GM20431 (cell line): ENCODE results near the gene LUZP1.
"Not testable (repeated sequence)": the region's sequence is repeated elsewhere in the genome, so short reads cannot be mapped to it uniquely, and the experiment has no call there.

Experiments
- in situ Hi-C: fragments of 300-500 bp; cut with MseI, MboI; formaldehyde crosslinking; loops from one replicate; pipeline ENCODE4 v1.15.0; 2020; ENCODE audit warnings: low sequenced_read_pairs; ENCODE audit not compliant: unreplicated experiment

Gene LUZP1

DNA sequence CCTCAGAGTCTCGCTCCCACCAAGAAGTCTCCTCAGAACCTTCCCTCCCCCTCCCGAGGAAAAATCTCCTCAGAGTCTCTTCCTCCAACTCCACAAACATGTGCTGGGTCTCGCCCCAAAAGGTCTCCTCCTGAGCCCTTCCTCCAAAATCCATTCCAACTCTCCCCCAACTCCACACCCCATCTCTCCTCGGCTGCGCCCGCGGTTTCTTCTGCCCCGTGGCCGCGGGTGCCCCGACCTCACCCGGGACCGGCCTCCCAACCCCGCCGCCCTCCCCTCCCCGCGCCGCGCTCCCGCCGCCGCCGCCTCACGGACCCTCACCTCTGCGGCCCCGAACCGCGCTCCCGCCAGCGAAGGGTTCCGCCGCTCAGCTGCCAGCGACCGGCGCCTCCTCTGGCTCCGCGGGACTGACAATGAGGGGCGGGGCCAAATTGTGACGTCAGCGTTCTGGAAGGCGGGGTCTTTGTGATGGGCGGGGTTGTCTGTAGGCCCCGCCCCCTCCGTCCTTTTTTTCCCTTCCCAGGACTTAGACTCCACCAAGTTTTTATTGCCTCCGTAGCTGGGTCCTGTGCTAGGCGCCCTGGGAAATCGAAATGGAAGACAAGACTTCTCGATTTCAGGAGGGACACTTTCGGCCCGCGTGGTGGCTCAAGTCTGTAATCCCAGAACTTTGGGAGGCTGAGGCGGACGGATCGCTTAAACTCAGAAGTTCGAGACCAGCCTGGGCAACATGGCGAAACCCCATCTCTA, at the start of gene LUZP1:
LUZP1 (minus strand) TSS at position 412 of the 750 bp plus-strand sequence.
- in situ Hi-C loops: no loop called here

DNA sequence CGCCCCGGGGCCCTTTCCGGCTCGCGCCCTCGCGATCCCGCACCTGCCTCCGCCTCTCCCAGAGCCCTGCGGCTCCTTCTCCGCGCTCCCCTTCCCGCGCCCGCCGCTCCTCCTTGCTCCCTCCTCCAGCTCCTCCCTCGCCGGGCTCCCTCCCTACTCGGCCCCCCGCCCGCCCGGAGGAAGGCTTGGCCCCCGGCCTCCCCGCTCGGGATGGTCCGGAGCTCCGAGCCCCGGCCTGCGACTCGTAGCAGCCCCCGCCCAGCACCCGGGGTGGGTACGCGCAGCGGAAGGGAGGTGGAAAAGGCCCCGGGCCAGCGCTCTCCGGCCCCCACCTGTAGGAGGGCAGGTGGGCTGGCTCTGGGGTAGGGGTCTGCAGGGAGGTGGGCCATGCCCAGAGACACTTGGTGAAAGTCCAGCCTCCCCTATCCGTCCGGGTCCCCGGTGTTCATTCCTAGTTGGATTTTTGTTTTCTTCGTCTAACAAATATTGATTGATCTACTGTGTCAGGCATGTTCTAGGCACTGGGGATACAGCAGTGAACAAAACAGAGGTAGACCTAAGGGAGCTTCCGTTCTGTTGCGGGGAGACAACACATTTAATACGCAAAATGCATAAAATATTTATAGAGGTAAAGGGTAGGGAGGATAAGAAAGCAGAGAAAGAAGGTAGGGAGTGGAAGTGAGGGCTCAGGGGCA, 48.9 kb upstream of the LUZP1 start, which contains the start of gene HTR1D:
HTR1D (minus strand) TSS at position 82 of the 695 bp plus-strand sequence. CDS start 23,283 bp downstream, outside the sequence.
- in situ Hi-C loops: no loop called here

GRCh38 chr1:23216771-23217420, 48.2 kb upstream of the LUZP1 start:
- in situ Hi-C loops: no loop called here

DNA sequence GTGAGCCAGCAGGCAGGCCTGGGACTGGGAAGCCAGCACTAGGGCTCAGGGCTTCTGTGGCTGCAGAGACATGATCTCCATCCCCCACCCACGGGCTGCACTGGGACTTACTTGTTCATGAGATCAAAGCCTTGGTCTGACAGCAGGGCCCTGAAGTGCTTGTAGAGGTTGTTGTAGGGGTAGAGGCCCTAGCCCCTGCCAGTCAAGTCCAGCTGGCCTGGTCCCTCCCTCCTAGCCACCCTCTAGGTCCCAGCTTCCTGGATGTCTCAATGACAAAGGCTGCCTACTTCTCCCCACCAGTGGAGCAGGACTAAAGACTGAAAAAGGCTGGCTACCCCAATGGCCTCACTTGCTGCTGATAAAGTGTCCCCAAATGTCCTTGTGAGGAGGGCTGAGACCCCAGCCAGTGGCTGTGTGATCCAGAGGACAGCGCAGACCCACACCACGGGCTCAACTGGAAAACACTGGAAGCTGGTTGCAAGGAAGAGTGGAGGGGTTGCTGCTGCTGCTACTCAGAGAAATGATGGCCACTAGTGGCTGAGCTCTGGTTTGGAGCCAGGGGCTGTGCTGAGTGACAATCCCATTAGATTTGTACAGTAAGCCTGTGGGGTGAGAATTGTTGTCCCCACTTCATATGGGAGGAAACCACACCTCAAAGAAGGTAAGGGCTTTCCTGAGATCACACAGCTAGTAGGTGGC, 47.2 kb upstream of the LUZP1 start:
- in situ Hi-C loops: no loop called here

- in situ Hi-C loops: no loop called here
These were observed 46.6 kb upstream of the LUZP1 start for GRCh38 chr1:23215291-23215690.

GRCh38 chr1:23214640-23215039, 46.0 kb upstream of the LUZP1 start:
- in situ Hi-C loops: no loop called here

DNA sequence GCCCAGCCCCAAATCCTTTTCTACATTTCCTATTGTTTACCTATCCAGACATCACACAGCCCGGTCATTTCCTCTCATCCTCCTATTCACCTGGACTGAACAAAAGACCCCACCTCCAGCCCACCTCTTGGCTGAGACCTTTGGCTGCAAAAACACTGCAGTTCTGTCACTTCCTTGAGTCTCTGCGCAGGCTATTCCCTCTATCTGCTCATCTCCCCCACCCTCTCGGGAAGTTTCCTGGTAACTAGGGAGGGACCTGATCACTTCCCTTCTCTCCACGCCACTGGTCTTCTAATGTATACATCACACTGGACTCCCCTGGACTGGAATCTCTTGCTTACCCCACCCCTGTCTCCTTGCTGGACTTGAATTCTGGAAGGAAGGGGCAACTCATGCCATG, 43.3 kb upstream of the LUZP1 start:
- in situ Hi-C loops: no loop called here

- in situ Hi-C loops: no loop called here
These were observed 42.3 kb upstream of the LUZP1 start for GRCh38 chr1:23210963-23211362.

DNA sequence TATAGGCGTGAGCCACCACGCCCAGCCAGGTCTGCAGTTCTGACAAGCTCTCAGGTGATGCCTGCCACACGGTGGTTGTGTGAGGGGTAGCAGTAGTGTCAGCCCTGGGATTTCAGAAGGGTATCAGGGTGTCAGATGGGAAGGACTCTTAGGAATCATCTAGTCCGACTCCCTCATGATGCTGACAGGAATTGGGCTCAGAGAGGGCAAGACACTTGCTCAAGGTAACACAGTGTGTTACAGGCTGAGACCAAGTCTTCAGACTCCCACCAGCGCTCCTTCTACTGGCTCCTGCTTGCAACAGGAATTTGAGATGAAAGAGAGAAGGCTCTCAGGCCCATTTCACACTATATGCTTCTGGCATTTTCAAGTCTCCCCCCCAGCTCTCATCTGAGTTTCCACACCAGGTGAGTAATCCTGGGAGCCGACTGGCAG, 41.7 kb upstream of the LUZP1 start:
- in situ Hi-C loops: no loop called here

DNA sequence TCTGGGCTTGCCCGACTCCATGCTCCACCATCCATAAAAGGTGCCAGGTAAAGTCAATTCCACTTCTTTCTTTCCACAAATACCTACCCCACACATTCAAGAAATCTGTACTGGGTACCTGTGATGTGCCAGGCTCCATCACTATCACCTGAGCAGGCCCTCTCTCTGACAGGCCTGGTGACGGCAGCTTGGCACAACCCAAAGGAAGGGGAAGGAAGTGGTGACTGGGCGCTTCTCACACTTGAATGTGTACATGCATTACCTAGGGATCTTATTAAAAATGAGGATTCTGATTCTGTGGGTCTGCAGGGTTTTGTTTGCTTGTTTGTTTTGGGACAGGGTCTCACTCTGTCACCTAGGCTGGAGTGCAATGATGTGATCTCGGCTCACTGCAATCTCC, 41.1 kb upstream of the LUZP1 start:
- in situ Hi-C loops: no loop called here

DNA sequence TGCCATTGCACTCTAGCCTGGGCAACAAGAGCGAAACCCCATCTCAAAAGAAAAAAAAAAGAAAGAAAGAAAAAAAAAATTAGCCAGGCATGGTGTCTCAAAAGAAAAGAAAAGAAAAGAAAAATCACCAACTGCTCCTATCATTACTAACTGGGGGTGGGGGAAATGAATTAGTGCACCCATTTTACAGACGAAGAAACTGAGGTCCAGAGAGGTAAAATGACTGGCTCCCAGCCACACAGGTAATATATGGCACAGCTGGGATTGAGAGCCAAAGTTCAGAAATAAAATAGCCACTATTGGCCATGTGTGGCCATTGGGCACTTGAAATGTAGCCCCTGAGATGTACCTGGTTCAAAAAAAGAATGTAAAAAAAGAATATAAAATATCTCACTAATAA, 39.9 kb upstream of the LUZP1 start:
- in situ Hi-C loops: no loop called here

DNA sequence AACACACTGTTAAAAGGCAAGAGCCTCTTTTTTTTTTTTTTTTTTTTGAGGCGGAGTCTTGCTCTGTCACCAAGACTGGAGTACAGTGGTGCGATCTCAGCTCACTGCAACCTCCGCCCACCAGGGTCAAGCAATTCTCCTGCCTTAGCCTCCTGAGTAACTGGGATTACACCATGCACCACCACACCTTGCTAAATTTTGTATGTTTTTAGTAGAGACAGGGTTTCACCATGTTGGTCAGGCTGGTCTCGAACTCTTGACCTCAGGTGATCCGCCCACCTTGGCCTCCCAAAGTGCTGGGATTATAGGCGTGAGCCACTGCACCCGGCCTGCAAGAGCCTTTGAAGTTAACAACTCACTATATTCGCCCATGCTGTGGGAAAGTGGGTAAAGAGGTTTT, 39.1 kb upstream of the LUZP1 start:
- in situ Hi-C loops: not testable (repeated sequence)

GRCh38 chr1:23202263-23202749, 33.6 kb upstream of the LUZP1 start:
- in situ Hi-C loops: no loop called here

DNA sequence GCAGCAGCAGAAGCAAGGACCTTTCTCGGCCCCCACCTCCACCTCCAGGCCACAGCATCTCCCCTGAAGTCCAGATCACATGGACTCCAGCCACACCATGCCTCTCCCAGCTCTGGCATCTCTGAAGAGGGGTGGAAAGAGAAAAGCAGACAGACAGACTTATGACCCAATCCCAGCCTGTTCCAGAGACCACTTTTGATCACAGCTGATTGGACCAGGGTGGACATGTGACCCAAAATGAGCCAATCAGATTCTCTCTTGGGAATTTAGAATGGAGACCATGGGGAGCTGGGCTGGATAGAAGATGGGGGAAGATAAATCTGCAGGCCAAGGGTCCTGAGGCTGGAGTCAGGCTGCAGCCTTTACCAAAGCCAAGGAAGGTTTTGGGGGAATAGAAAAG, 32.2 kb upstream of the LUZP1 start:
- in situ Hi-C loops: no loop called here

DNA sequence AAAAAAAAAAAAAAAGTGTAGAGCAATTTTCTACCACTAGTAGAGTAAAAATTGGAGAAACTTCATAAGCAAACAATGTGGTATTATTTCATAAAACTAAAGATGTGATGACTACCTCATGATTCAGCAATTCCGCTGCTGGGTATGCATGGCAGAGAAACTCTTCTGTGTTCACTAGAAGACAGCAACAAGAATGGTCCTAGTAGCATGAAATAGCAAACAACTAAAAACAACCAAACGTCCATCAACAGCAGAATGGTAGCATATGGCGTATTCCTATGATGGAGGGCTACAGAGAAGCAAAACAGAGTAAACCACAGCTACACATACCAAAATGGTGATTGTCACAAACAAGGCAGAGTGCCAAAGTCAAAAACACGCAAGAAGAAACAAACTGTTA, 29.7 kb upstream of the LUZP1 start:
- in situ Hi-C loops: no loop called here

DNA sequence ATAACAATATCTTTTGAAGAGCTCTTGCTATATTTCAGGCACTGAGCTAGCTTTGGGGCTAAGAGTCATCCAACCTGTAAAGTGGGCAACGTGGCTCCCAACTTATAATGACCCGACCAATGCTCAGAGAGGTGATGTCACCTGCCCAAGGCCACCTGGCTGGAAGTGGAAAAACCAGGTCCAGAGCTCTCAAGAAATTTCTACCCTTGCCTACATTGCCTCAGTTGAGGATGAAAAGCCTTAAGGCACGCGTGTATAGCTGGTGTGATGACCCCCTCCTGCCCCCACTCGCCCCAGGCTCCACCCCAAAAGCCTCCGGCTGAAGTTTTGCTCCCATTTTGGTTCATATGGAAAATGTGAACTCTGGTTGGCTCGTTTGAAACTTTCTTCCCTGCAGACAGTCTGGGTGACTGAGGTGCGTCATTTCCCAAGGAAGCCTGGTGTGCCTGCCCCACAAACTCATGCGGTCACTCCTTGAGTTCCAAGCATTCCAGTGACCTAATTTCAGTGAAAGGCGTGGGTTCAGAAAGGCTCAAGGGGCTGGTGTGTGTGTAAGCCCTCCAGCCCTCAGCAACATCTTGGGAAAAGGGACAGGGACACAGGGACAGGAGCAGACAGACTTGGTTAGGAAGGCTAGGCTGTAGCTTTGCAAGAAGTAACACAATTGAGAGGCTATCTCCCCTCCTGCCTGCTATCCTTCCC, 28.1 kb upstream of the LUZP1 start:
- in situ Hi-C loops: no loop called here

- in situ Hi-C loops: no loop called here
These were observed 25.7 kb upstream of the LUZP1 start for GRCh38 chr1:23194119-23194984.

- in situ Hi-C loops: no loop called here
These were observed 24.9 kb upstream of the LUZP1 start for GRCh38 chr1:23193391-23194118.
